HG03565 (cell line): ENCODE measurements around the gene USP17L10.
"Not testable (repeated sequence)": the region's sequence is repeated elsewhere in the genome, so short reads cannot be mapped to it uniquely, and the experiment has no call there.

ENCODE experiments used
- ATAC-seq: cut with Tn5 transposase; IDR thresholded peaks from one replicate; pipeline ENCODE4 v1.9.1; 2021; ENCODE audit warnings: mild to moderate bottlenecking, moderate library complexity; ENCODE audit not compliant: unreplicated experiment

Gene USP17L10

GRCh38 chr4:9210357-9210756, at the start of gene USP17L10:
Gene USP17L10 (plus strand): TSS chr4:9210657. CDS start chr4:9210657, 0 bp downstream.
- ATAC-seq: not testable (repeated sequence)

GRCh38 chr4:9165990-9166389, 44.5 kb upstream of the USP17L10 start:
- ATAC-seq: not testable (repeated sequence)

DNA sequence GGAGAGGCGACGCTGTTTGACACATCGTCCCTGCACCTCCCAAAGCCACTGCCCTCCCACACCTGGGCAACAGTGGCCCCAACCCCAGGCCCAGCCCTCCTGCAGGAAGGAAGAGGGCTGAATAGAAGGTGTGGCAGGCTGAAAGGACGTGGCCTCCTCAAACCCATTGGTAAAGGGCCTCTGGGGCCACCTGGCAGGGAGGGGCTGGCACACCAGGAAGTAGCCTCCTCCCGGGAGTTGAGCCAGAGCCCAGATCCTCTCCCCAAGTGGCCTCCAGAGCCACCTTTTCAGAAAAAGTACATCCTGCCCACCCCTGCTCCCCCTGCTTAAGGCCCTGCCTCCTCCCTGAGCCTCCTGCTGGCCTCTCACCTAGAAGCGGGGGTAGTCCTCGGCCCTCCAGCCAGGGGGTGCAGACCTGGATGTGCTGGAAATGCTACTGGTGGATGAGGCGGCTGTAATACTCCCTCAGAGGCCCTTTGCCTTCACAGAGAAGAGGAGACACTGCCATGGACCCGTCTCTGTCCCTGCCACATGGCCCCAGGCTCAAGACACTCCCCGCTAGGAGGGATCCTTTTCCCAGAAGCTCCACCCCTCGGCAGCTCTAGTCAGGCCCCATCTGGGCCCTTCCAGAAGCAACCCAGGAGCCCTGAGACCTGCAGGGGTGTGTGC, 40.5 kb upstream of the USP17L10 start, which contains the start of gene FAM90A26:
Gene FAM90A26 (plus strand): TSS at position 619 of the 669 bp plus-strand sequence. CDS start 2,764 bp downstream, outside the sequence.
- not testable (repeated sequence) for ATAC-seq

DNA sequence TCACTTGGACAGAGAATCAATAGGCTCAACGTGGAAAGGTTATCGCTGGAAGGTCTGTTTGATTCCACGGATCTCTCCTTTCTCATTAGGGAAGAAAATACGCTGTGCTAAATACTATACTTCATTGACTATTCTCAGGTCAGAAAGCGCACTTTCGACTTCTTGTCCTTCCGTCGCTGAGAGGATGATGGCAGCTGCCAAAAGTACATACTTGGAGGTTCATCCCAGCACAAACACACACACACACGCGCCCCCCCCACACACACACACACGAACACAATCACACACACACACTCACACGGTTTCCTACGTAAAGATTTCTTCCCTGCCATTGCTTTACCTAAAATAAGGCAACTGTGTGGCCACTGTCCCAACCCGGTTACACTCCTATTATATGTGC, 4.2 kb downstream of the USP17L10 start:
- not testable (repeated sequence) for ATAC-seq

DNA sequence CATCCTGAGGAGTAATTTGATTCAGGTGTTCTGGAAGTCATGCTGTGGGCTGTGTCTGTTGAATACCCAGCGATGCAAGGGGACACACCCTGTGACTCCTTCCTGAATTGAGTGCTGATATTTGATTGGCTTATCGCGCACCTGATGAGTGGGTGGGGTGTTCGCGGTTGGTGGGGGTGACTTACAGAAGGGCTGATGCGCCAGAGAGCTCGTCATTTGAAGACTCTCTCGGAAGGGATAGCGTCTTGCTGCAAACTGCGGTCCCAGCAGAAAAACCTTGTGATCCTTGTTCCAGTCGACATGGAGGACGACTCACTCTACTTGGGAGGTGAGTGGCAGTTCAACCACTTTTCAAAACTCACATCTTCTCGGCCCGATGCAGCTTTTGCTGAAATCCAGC, 4.6 kb downstream of the USP17L10 start, which contains the start of gene USP17L11:
Gene USP17L11 (plus strand): TSS at position 301 of the 400 bp plus-strand sequence. CDS start 0 bp downstream, at position 301.
- ATAC-seq: not testable (repeated sequence)

GRCh38 chr4:9219852-9220251, 9.4 kb downstream of the USP17L10 start, which contains the start of gene USP17L12:
Gene USP17L12 (plus strand): TSS chr4:9220152. CDS start chr4:9220152, 0 bp downstream.
- ATAC-seq: not testable (repeated sequence)

GRCh38 chr4:9224596-9224995, 14.1 kb downstream of the USP17L10 start, which contains the start of gene USP17L13:
Gene USP17L13 (plus strand): TSS chr4:9224896. CDS start chr4:9224896, 0 bp downstream.
- not testable (repeated sequence) for ATAC-seq

- ATAC-seq: not testable (repeated sequence)
Measured at GRCh38 chr4:9230249-9230648, 19.8 kb downstream of the USP17L10 start.

DNA sequence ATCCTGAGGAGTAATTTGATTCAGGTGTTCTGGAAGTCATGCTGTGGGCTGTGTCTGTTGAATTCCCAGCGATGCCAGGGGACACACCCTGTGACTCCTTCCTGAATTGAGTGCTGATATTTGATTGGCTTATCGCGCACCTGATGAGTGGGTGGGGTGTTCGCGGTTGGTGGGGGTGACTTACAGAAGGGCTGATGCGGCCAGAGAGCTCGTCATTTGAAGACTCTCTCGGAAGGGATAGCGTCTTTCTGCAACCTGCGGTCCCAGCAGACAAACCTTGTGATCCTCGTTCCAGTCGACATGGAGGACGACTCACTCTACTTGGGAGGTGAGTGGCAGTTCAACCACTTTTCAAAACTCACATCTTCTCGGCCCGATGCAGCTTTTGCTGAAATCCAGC, 23.6 kb downstream of the USP17L10 start, which contains the start of gene USP17L15:
Gene USP17L15 (plus strand): TSS at position 301 of the 400 bp plus-strand sequence. CDS start 0 bp downstream, at position 301.
- ATAC-seq: not testable (repeated sequence)

GRCh38 chr4:9238461-9238860, 28.0 kb downstream of the USP17L10 start:
- ATAC-seq: not testable (repeated sequence)

GRCh38 chr4:9243579-9243978, 33.1 kb downstream of the USP17L10 start, which contains the start of gene USP17L17:
Gene USP17L17 (plus strand): TSS chr4:9243879. CDS start chr4:9243879, 0 bp downstream.
- not testable (repeated sequence) for ATAC-seq

DNA sequence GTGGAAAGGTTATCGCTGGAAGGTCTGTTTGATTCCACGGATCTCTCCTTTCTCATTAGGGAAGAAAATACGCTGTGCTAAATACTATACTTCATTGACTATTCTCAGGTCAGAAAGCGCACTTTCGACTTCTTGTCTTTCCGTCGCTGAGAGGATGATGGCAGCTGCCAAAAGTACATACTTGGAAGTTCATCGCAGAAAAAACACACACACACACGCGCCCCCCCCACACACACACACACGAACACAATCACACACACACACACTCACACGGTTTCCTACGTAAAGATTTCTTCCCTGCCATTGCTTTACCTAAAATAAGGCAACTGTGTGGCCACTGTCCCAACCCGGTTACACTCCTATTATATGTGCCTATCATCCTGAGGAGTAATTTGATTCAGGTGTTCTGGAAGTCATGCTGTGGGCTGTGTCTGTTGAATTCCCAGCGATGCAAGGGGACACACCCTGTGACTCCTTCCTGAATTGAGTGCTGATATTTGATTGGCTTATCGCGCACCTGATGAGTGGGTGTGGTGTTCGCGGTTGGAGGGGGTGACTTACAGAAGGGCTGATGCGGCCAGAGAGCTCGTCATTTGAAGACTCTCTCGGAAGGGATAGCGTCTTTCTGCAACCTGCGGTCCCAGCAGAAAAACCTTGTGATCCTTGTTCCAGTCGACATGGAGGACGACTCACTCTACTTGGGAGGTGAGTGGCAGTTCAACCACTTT, 37.7 kb downstream of the USP17L10 start, which contains the start of gene USP17L18:
Gene USP17L18 (plus strand): TSS at position 678 of the 728 bp plus-strand sequence. CDS start 0 bp downstream, at position 678.
- ATAC-seq: not testable (repeated sequence)

GRCh38 chr4:9253078-9253477, 42.6 kb downstream of the USP17L10 start, which contains the start of gene USP17L19:
Gene USP17L19 (plus strand): TSS chr4:9253378. CDS start chr4:9253378, 0 bp downstream.
- not testable (repeated sequence) for ATAC-seq

DNA sequence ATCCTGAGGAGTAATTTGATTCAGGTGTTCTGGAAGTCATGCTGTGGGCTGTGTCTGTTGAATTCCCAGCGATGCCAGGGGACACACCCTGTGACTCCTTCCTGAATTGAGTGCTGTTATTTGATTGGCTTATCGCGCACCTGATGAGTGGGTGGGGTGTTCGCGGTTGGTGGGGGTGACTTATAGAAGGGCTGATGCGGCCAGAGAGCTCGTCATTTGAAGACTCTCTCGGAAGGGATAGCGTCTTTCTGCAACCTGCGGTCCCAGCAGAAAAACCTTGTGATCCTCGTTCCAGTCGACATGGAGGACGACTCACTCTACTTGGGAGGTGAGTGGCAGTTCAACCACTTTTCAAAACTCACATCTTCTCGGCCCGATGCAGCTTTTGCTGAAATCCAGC, 47.4 kb downstream of the USP17L10 start, which contains the start of gene USP17L20:
Gene USP17L20 (plus strand): TSS at position 301 of the 400 bp plus-strand sequence. CDS start 0 bp downstream, at position 301.
- not testable (repeated sequence) for ATAC-seq
